Osteoblast (primary cell): ENCODE measurements around the gene HS6ST3. TPM values are rescaled to one million over a fixed set of nuclear protein-coding genes. Genes with fewer than 3 reads are reported as not detected.

ENCODE experiments used
- DNase-seq: peaks from one replicate; pipeline ENCODE4 v3.0.0; 2011; ENCODE audit warnings: low spot score, mixed read lengths; ENCODE audit not compliant: insufficient read length; ENCODE audit errors: missing footprints
- H2AFZ ChIP-seq: 2 replicates; pipeline ENCODE4 v1.6.0; 2011; ENCODE audit warnings: mild to moderate bottlenecking, low read length
- H3K27ac ChIP-seq: 2 replicates; pipeline ENCODE4 v1.5.1; 2011; ENCODE audit warnings: mild to moderate bottlenecking, low read depth, low read length, moderate library complexity
- H3K27me3 ChIP-seq: 2 replicates; pipeline ENCODE4 v1.6.0; 2012; ENCODE audit warnings: mild to moderate bottlenecking, control low read depth, inconsistent platforms, low read length, moderate library complexity; ENCODE audit not compliant: insufficient read depth
- H3K36me3 ChIP-seq: 2 replicates; pipeline ENCODE4 v1.5.1; 2011; ENCODE audit warnings: mild to moderate bottlenecking, low read length, control low read depth, moderate library complexity; ENCODE audit not compliant: insufficient read depth
- H3K4me1 ChIP-seq: 2 replicates; pipeline ENCODE4 v1.5.1; 2011; ENCODE audit warnings: mild to moderate bottlenecking, low read length, control low read depth, moderate library complexity; ENCODE audit not compliant: insufficient read depth
- H3K4me2 ChIP-seq: 2 replicates; pipeline ENCODE4 v1.6.0; 2011; ENCODE audit warnings: mild to moderate bottlenecking, low read length; ENCODE audit not compliant: insufficient read depth
- H3K4me3 ChIP-seq: fragments of 200-600 bp; sonication (generic); 3 replicates; pipeline ENCODE4 v1.5.1; 2012; ENCODE audit warnings: mild to moderate bottlenecking, low read length, inconsistent platforms; ENCODE audit not compliant: insufficient read depth
- H3K79me2 ChIP-seq: 2 replicates; pipeline ENCODE4 v1.6.0; 2012; ENCODE audit warnings: mild to moderate bottlenecking, low read length, control low read depth, inconsistent platforms; ENCODE audit not compliant: insufficient read depth
- H3K9me3 ChIP-seq: 2 replicates; pipeline ENCODE4 v1.5.1; 2011; ENCODE audit warnings: low read depth, low read length, control low read depth
- H4K20me1 ChIP-seq: 2 replicates; pipeline ENCODE4 v1.6.0; 2012; ENCODE audit warnings: mild to moderate bottlenecking, low read length, control low read depth; ENCODE audit not compliant: insufficient read depth
- CTCF ChIP-seq: IDR thresholded peaks from 2 replicates; pipeline ENCODE4 v1.5.1; 2011; ENCODE audit warnings: mild to moderate bottlenecking, low read depth, low read length, moderate library complexity; ENCODE audit errors: extremely low read depth
- total RNA-seq: library from RNA; depleted of rRNA; stranded (reverse); fragments of >200 nt; gene quantifications from 2 replicates; pipeline ENCODE4 v1.2.3, GENCODE V29; 2012

The HS6ST3 gene
- total RNA-seq, 1 donor, result not detected

DNA sequence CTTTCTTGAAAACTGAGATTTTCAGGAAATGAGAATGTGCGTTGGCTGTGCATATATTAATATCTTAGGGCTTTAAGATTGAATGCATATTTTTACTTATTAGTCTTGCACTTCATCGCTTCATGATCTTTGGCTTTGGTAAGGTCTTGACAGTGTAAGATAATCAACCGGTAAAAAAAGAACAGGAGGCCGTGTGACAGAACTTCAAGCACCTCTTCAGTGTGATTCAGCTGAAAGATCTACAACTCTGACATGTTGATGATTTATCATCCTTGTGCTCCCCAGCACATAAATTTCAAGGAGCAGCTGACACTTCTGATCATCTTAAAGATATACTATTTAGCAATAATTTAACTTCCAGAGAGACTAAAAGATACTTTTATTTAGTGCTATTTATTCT lies 195.1 kb downstream of the HS6ST3 start:
- Histone ChIP-seq H3K4me1 (no peaks in the 10 kb centered on the region), H3K4me2 (no peak overlapping the region), H3K27ac (no peak overlapping the region), H3K36me3 (no peaks in the 10 kb centered on the region), H3K27me3 (no peaks in the 10 kb centered on the region), H3K79me2 (no peaks in the 10 kb centered on the region), H3K9me3 (peaks cover 2% of the 10 kb centered on the region), H4K20me1 (no peaks in the 10 kb centered on the region), H2AFZ (no peak overlapping the region), H3K4me3 (no peak overlapping the region)
- no peak for TF ChIP-seq CTCF
- DNase-seq, result no peak

GRCh38 chr13:96285729-96286128 lies 195.8 kb downstream of the HS6ST3 start:
- H4K20me1 ChIP-seq, result no peaks in the 10 kb centered on the region
- no peak for DNase-seq
- no peaks in the 10 kb centered on the region for H3K27me3 ChIP-seq
- H3K36me3 ChIP-seq, result no peaks in the 10 kb centered on the region
- TF ChIP-seq CTCF, result no peak
- H3K79me2 ChIP-seq, result no peaks in the 10 kb centered on the region
- H2AFZ ChIP-seq, result no peak overlapping the region
- H3K4me2 ChIP-seq, result no peak overlapping the region
- H3K9me3 ChIP-seq, result peaks cover 2% of the 10 kb centered on the region
- H3K4me1 ChIP-seq, result no peaks in the 10 kb centered on the region
- no peak overlapping the region for H3K4me3 ChIP-seq
- no peak overlapping the region for H3K27ac ChIP-seq

GRCh38 chr13:96294930-96295881 lies 205.3 kb downstream of the HS6ST3 start:
- no peaks in the 10 kb centered on the region for H4K20me1 ChIP-seq
- H3K4me2 ChIP-seq, result no peak overlapping the region
- no peak overlapping the region for H3K27ac ChIP-seq
- no peak for TF ChIP-seq CTCF
- no peaks in the 10 kb centered on the region for H3K36me3 ChIP-seq
- no peaks in the 10 kb centered on the region for H3K27me3 ChIP-seq
- no peak overlapping the region for H3K4me3 ChIP-seq
- DNase-seq, result no peak
- H2AFZ ChIP-seq, result no peak overlapping the region
- no peaks in the 10 kb centered on the region for H3K4me1 ChIP-seq
- no peaks in the 10 kb centered on the region for H3K79me2 ChIP-seq
- H3K9me3 ChIP-seq, result no peaks in the 10 kb centered on the region

GRCh38 chr13:96297360-96297759 lies 207.5 kb downstream of the HS6ST3 start:
- DNase-seq, result no peak
- Histone ChIP-seq H3K27ac (no peak overlapping the region), H2AFZ (no peak overlapping the region), H3K27me3 (no peaks in the 10 kb centered on the region), H3K4me3 (no peak overlapping the region), H3K79me2 (no peaks in the 10 kb centered on the region), H3K9me3 (no peaks in the 10 kb centered on the region), H3K4me2 (no peak overlapping the region), H4K20me1 (no peaks in the 10 kb centered on the region), H3K36me3 (no peaks in the 10 kb centered on the region), H3K4me1 (no peaks in the 10 kb centered on the region)
- TF ChIP-seq CTCF, result no peak
